ENCODE data around the gene SEMA5A. TPM values are rescaled to one million over a fixed set of nuclear protein-coding genes. Genes with fewer than 3 reads are reported as not detected.
A peak's percentile ranks its signal among the peaks of the same experiment; 100 is the strongest.

SEMA5A gene
- total RNA-seq, 1 donor from 2014 or later, result 13.8 TPM

GRCh38 chr5:9051779-9052178 is 494.1 kb downstream of the SEMA5A start:
- Histone ChIP-seq H3K27me3 (ENCODE audit: insufficient read depth, low read length) (no peaks in the 10 kb centered on the region), H3K4me1 (ENCODE audit: insufficient read depth, low read length) (peaks cover 25% of the 10 kb centered on the region), H3K9ac (ENCODE audit: low read length) (no peak overlapping the region), H4K20me1 (ENCODE audit: insufficient read depth, low read length) (no peaks in the 10 kb centered on the region), H3K4me2 (ENCODE audit: low read length) (no peak overlapping the region), H3K27ac (ENCODE audit: low read depth, low read length) (no peak overlapping the region), H3K4me3 (ENCODE audit: insufficient read depth, low read depth, low read length) (no peak overlapping the region), H3K79me2 (ENCODE audit: insufficient read depth, low read length) (no peaks in the 10 kb centered on the region), H2AFZ (ENCODE audit: low read depth, low read length) (no peak overlapping the region), H3K9me3 (ENCODE audit: insufficient read depth, low read depth, low read length) (no peaks in the 10 kb centered on the region), H3K36me3 (ENCODE audit: insufficient read depth, low read length) (no peaks in the 10 kb centered on the region)
- H3K4me3 Mint-ChIP-seq (ENCODE audit: unreplicated experiment), result no peak overlapping the region
- no peaks in the 10 kb centered on the region for H3K27me3 Mint-ChIP-seq (ENCODE audit: low read depth, unreplicated experiment)
- H3K36me3 Mint-ChIP-seq (ENCODE audit: low read depth, unreplicated experiment), result peaks cover 11% of the 10 kb centered on the region
- DNase-seq (ENCODE audit: low read depth) (no peak), FAIRE-seq (no peak)
- TF ChIP-seq EZH2 (IDR thresholded peaks at IDR 0.05; ENCODE audit: insufficient read depth, low read length) (no peak), CTCF (IDR thresholded peaks at IDR 0.05; ENCODE audit: insufficient read depth, low read depth, low read length) (no peak)
- H3K27ac Mint-ChIP-seq (ENCODE audit: unreplicated experiment), result no peak overlapping the region
- H3K4me1 Mint-ChIP-seq (ENCODE audit: low read depth, unreplicated experiment), result peaks cover 16% of the 10 kb centered on the region
- no peaks in the 10 kb centered on the region for H3K9me3 Mint-ChIP-seq (ENCODE audit: unreplicated experiment)

GRCh38 chr5:9047932-9048331 is 497.9 kb downstream of the SEMA5A start:
- Histone ChIP-seq H3K36me3 (ENCODE audit: insufficient read depth, low read length) (no peaks in the 10 kb centered on the region), H3K27ac (ENCODE audit: low read depth, low read length) (peak overlapping the region; percentile 99), H3K4me2 (ENCODE audit: low read length) (peak overlapping the region; percentile 70), H3K4me3 (ENCODE audit: insufficient read depth, low read depth, low read length) (no peak overlapping the region), H3K27me3 (ENCODE audit: insufficient read depth, low read length) (no peaks in the 10 kb centered on the region), H2AFZ (ENCODE audit: low read depth, low read length) (no peak overlapping the region), H3K4me1 (ENCODE audit: insufficient read depth, low read length) (peaks cover 21% of the 10 kb centered on the region), H3K9ac (ENCODE audit: low read length) (peak overlapping the region; percentile 77), H3K9me3 (ENCODE audit: insufficient read depth, low read depth, low read length) (no peaks in the 10 kb centered on the region), H3K79me2 (ENCODE audit: insufficient read depth, low read length) (no peaks in the 10 kb centered on the region), H4K20me1 (ENCODE audit: insufficient read depth, low read length) (no peaks in the 10 kb centered on the region)
- DNase-seq (ENCODE audit: low read depth), result no peak
- H3K27ac Mint-ChIP-seq (ENCODE audit: unreplicated experiment), result peak overlapping the region; percentile 48
- no peak overlapping the region for H3K4me3 Mint-ChIP-seq (ENCODE audit: unreplicated experiment)
- TF ChIP-seq EZH2 (IDR thresholded peaks at IDR 0.05; ENCODE audit: insufficient read depth, low read length) (no peak), CTCF (IDR thresholded peaks at IDR 0.05; ENCODE audit: insufficient read depth, low read depth, low read length) (no peak)
- peaks cover 22% of the 10 kb centered on the region for H3K4me1 Mint-ChIP-seq (ENCODE audit: low read depth, unreplicated experiment)
- no peaks in the 10 kb centered on the region for H3K27me3 Mint-ChIP-seq (ENCODE audit: low read depth, unreplicated experiment)
- no peaks in the 10 kb centered on the region for H3K9me3 Mint-ChIP-seq (ENCODE audit: unreplicated experiment)
- no peak for FAIRE-seq
- peaks cover 15% of the 10 kb centered on the region for H3K36me3 Mint-ChIP-seq (ENCODE audit: low read depth, unreplicated experiment)

GRCh38 chr5:9046756-9047481 is 499.0 kb downstream of the SEMA5A start:
- no peaks in the 10 kb centered on the region for H3K9me3 ChIP-seq (ENCODE audit: insufficient read depth, low read depth, low read length)
- peak overlapping the region; percentile 9 for H3K4me3 ChIP-seq (ENCODE audit: insufficient read depth, low read depth, low read length)
- FAIRE-seq, result peak; percentile 99
- TF ChIP-seq CTCF (IDR thresholded peaks at IDR 0.05; ENCODE audit: insufficient read depth, low read depth, low read length), result no peak
- H3K9me3 Mint-ChIP-seq (ENCODE audit: unreplicated experiment), result no peaks in the 10 kb centered on the region
- H3K27ac Mint-ChIP-seq (ENCODE audit: unreplicated experiment), result peak overlapping the region; percentile 96
- peaks cover 15% of the 10 kb centered on the region for H3K4me1 Mint-ChIP-seq (ENCODE audit: low read depth, unreplicated experiment)
- H3K4me3 Mint-ChIP-seq (ENCODE audit: unreplicated experiment), result no peak overlapping the region
- H3K36me3 Mint-ChIP-seq (ENCODE audit: low read depth, unreplicated experiment), result peaks cover 15% of the 10 kb centered on the region
- no peaks in the 10 kb centered on the region for H3K27me3 ChIP-seq (ENCODE audit: insufficient read depth, low read length)
- no peaks in the 10 kb centered on the region for H4K20me1 ChIP-seq (ENCODE audit: insufficient read depth, low read length)
- H2AFZ ChIP-seq (ENCODE audit: low read depth, low read length), result no peak overlapping the region
- H3K36me3 ChIP-seq (ENCODE audit: insufficient read depth, low read length), result no peaks in the 10 kb centered on the region
- peaks cover 21% of the 10 kb centered on the region for H3K4me1 ChIP-seq (ENCODE audit: insufficient read depth, low read length)
- peak overlapping the region; percentile 70 for H3K4me2 ChIP-seq (ENCODE audit: low read length)
- no peaks in the 10 kb centered on the region for H3K79me2 ChIP-seq (ENCODE audit: insufficient read depth, low read length)
- DNase-seq (ENCODE audit: low read depth), result peak; percentile 95
- peak overlapping the region; percentile 99 for H3K27ac ChIP-seq (ENCODE audit: low read depth, low read length)
- no peaks in the 10 kb centered on the region for H3K27me3 Mint-ChIP-seq (ENCODE audit: low read depth, unreplicated experiment)
- H3K9ac ChIP-seq (ENCODE audit: low read length), result peak overlapping the region; percentile 77

Data from astrocyte (in vitro differentiated cells and primary cell).